Measurements from ENCODE around the gene HMX3. TPM values are rescaled to one million over a fixed set of nuclear protein-coding genes. Genes with fewer than 3 reads are reported as not detected.

Gene HMX3
- total RNA-seq, 1 experiment from 2014 or later = not detected

GRCh38 chr10:123092635-123093414 lies 42.9 kb upstream of the HMX3 start:
- ChIA-PET POLR2A (no interaction called here), CTCF (interaction anchor here (0.6 to 1.2 kb wide), 2 partner anchors 25 to 50 kb away, joined by 5 read pairs; no protein-coding TSS in a partner anchor)
- peaks cover 24% of the 10 kb centered on the region for H3K27me3 Mint-ChIP-seq (ENCODE audit: insufficient read depth, unreplicated experiment)
- no peaks in the 10 kb centered on the region for H3K36me3 Mint-ChIP-seq (ENCODE audit: insufficient read depth, unreplicated experiment)
- no peak overlapping the region for H3K27ac Mint-ChIP-seq (ENCODE audit: low read depth, unreplicated experiment)
- no peak for DNase-seq (ENCODE audit: unreplicated experiment)
- H3K4me3 Mint-ChIP-seq (ENCODE audit: unreplicated experiment) = no peak overlapping the region
- TF ChIP-seq CTCF (IDR thresholded peaks at IDR 0.05; ENCODE audit: unreplicated experiment) = no peak
- intact Hi-C loops (cut with micrococcal nuclease) = no loop called here
- no TSS peak for BruUV-seq (replicated peaks)
- H3K4me1 Mint-ChIP-seq (ENCODE audit: insufficient read depth, unreplicated experiment) = no peaks in the 10 kb centered on the region
- H3K9me3 Mint-ChIP-seq (ENCODE audit: unreplicated experiment) = no peaks in the 10 kb centered on the region

- CTCF ChIA-PET = interaction anchor here (1.2 kb wide), 1 partner anchor 50 kb away, joined by 5 read pairs; no protein-coding TSS in a partner anchor
- intact Hi-C loops (cut with micrococcal nuclease) = no loop called here
- TF ChIP-seq CTCF (IDR thresholded peaks at IDR 0.05; ENCODE audit: unreplicated experiment) = no peak
Observed at GRCh38 chr10:123093489-123093888, 42.3 kb upstream of the HMX3 start.

GRCh38 chr10:123096452-123096851 lies 39.3 kb upstream of the HMX3 start:
- no peaks in the 10 kb centered on the region for H3K4me1 Mint-ChIP-seq (ENCODE audit: insufficient read depth, unreplicated experiment)
- no peaks in the 10 kb centered on the region for H3K9me3 Mint-ChIP-seq (ENCODE audit: unreplicated experiment)
- H3K4me3 Mint-ChIP-seq (ENCODE audit: unreplicated experiment) = no peak overlapping the region
- no TSS peak for BruUV-seq (replicated peaks)
- peaks cover 24% of the 10 kb centered on the region for H3K27me3 Mint-ChIP-seq (ENCODE audit: insufficient read depth, unreplicated experiment)
- H3K27ac Mint-ChIP-seq (ENCODE audit: low read depth, unreplicated experiment) = no peak overlapping the region
- intact Hi-C loops (cut with micrococcal nuclease) = no loop called here
- no peak for TF ChIP-seq CTCF (IDR thresholded peaks at IDR 0.05; ENCODE audit: unreplicated experiment)
- ChIA-PET POLR2A (no interaction called here), CTCF (no interaction called here)
- no peaks in the 10 kb centered on the region for H3K36me3 Mint-ChIP-seq (ENCODE audit: insufficient read depth, unreplicated experiment)
- DNase-seq (ENCODE audit: unreplicated experiment) = no peak

More at GRCh38 chr10:123093489-123093888, 42.3 kb upstream of the HMX3 start:
- Mint-ChIP-seq H3K27ac (ENCODE audit: low read depth, unreplicated experiment) (no peak overlapping the region), H3K4me3 (ENCODE audit: unreplicated experiment) (no peak overlapping the region), H3K36me3 (ENCODE audit: insufficient read depth, unreplicated experiment) (no peaks in the 10 kb centered on the region), H3K27me3 (ENCODE audit: insufficient read depth, unreplicated experiment) (peaks cover 24% of the 10 kb centered on the region), H3K9me3 (ENCODE audit: unreplicated experiment) (no peaks in the 10 kb centered on the region), H3K4me1 (ENCODE audit: insufficient read depth, unreplicated experiment) (no peaks in the 10 kb centered on the region)
- no TSS peak for BruUV-seq (replicated peaks)
- POLR2A ChIA-PET = no interaction called here
- no peak for DNase-seq (ENCODE audit: unreplicated experiment)

- Mint-ChIP-seq H3K4me3 (ENCODE audit: unreplicated experiment) (no peak overlapping the region), H3K27me3 (ENCODE audit: insufficient read depth, unreplicated experiment) (peaks cover 24% of the 10 kb centered on the region), H3K9me3 (ENCODE audit: unreplicated experiment) (no peaks in the 10 kb centered on the region), H3K4me1 (ENCODE audit: insufficient read depth, unreplicated experiment) (no peaks in the 10 kb centered on the region), H3K27ac (ENCODE audit: low read depth, unreplicated experiment) (no peak overlapping the region), H3K36me3 (ENCODE audit: insufficient read depth, unreplicated experiment) (no peaks in the 10 kb centered on the region)
- ChIA-PET CTCF (no interaction called here), POLR2A (no interaction called here)
- intact Hi-C loops (cut with micrococcal nuclease) = no loop called here
- DNase-seq (ENCODE audit: unreplicated experiment) = no peak
- BruUV-seq (replicated peaks) = no TSS peak
- no peak for TF ChIP-seq CTCF (IDR thresholded peaks at IDR 0.05; ENCODE audit: unreplicated experiment)
Observed at GRCh38 chr10:123097039-123097438, 38.7 kb upstream of the HMX3 start.

All from MCF 10A (cell line).